HCT116 (cell line): ENCODE results near the gene RFXANK. TPM values are rescaled to one million over a fixed set of nuclear protein-coding genes. Genes with fewer than 3 reads are reported as not detected.
A peak's percentile ranks its signal among the peaks of the same experiment; 100 is the strongest.

Source experiments
- ATAC-seq: fragments of 200-7000 bp; cut with Tn5 transposase; 2 replicates; pipeline ENCODE4 v1.9.1; 2020; ENCODE audit warnings: mild to moderate bottlenecking, moderate library complexity
- BruUV-seq: library from RNA; stranded (reverse); fragments of 400-500 nt; replicated peaks from 2 replicates; lab custom pipeline; 2021; lab: Mats Ljungman, UMichigan
- CTCF ChIA-PET: fragments of 300-600 bp; sonication (Branson Sonifier 250); formaldehyde crosslinking; loops from one replicate; lab custom pipeline; 2021; ENCODE audit warnings: antibody characterized with exemption; lab: Charles Lee
- POLR2A ChIA-PET: fragments of 300-600, 350-600 bp; sonication (Branson Sonifier 250); formaldehyde crosslinking; loops from one replicate; lab custom pipeline; 2021; ENCODE audit warnings: antibody characterized with exemption; lab: Charles Lee
- RAD21 ChIA-PET, 2 experiments: fragments of 300-600 bp; sonication (Branson Sonifier 250); formaldehyde crosslinking; loops; one replicate each; lab custom pipeline; 2023; ENCODE audit warnings: low total read pairs in 2 of 2; ENCODE audit not compliant: uncharacterized antibody in 2 of 2, unreplicated experiment in 2 of 2, low non-redundant PET in 1 of 2; lab: Charles Lee
- DNase-seq: peaks from one replicate; pipeline ENCODE4 v3.0.0-alpha.2; 2010; ENCODE audit warnings: low read depth, low spot score
- H2AFZ ChIP-seq: fragments of 200-600 bp; shearing (Covaris generic), sonication (generic); 2 replicates; pipeline ENCODE4 v1.6.1; 2017; ENCODE audit warnings: low read depth, mixed run types, mixed read lengths, antibody characterized with exemption, low read length; ENCODE audit not compliant: poor library complexity, severe bottlenecking
- H3K27ac ChIP-seq: 2 replicates; pipeline ENCODE4 v1.5.1; 2012; ENCODE audit warnings: low read depth, low read length
- H3K27me3 ChIP-seq: fragments of 200-600 bp; sonication (generic); 2 replicates; pipeline ENCODE4 v1.6.1; 2016; ENCODE audit warnings: mixed run types, low read length, mixed read lengths; ENCODE audit not compliant: insufficient read depth
- H3K36me3 ChIP-seq, 2 experiments: fragments of 200-500 bp in 1 of 2; fragments of 200-600 bp in 1 of 2; sonication (Bioruptor generic) in 1 of 2; sonication (generic) in 1 of 2; 2 replicates each; pipeline versions ENCODE4 v1.5.1 to v1.6.1; 2014 to 2016; ENCODE audit warnings: low read length in 2 of 2, inconsistent platforms in 1 of 2, mixed read lengths in 1 of 2, mixed run types in 1 of 2; ENCODE audit not compliant: insufficient read depth in 2 of 2, control insufficient read depth in 1 of 2
- H3K4me1 ChIP-seq, 2 experiments: fragments of 200-600 bp in 1 of 2; sonication (generic) in 1 of 2; 2 replicates each; pipeline versions ENCODE4 v1.5.1 to v1.6.1; 2012 to 2017; ENCODE audit warnings: low read length in 2 of 2, inconsistent platforms in 1 of 2, mild to moderate bottlenecking in 1 of 2, mixed read lengths in 1 of 2, mixed run types in 1 of 2, moderate library complexity in 1 of 2; ENCODE audit not compliant: insufficient read depth in 2 of 2, control insufficient read depth in 1 of 2
- H3K4me2 ChIP-seq: fragments of 200-600 bp; sonication (generic); 2 replicates; pipeline ENCODE4 v1.6.1; 2017; ENCODE audit warnings: mixed run types, low read length, mixed read lengths
- H3K4me3 ChIP-seq, 2 experiments: fragments of 200-600 bp in 1 of 2; sonication (generic) in 1 of 2; replicated peaks in 1 of 2; 2 replicates each; pipeline ENCODE4 v1.5.1; 2011 to 2016; ENCODE audit warnings: low read length in 2 of 2, control low read depth in 1 of 2, low read depth in 1 of 2, mild to moderate bottlenecking in 1 of 2, mixed read lengths in 1 of 2, mixed run types in 1 of 2
- H3K79me2 ChIP-seq: fragments of 200-600 bp; sonication (generic); 2 replicates; pipeline ENCODE4 v1.6.1; 2017; ENCODE audit warnings: mild to moderate bottlenecking, mixed run types, low read length, moderate library complexity, mixed read lengths; ENCODE audit not compliant: insufficient read depth
- H3K9ac ChIP-seq: fragments of 200-600 bp; sonication (generic); 2 replicates; pipeline ENCODE4 v1.6.1; 2016; ENCODE audit warnings: low read length, mixed read lengths
- H3K9me2 ChIP-seq: fragments of 200-600 bp; sonication (generic), shearing (Covaris generic); 2 replicates; pipeline ENCODE4 v1.6.1; 2017; ENCODE audit warnings: mixed run types, mild to moderate bottlenecking, moderate library complexity; ENCODE audit not compliant: insufficient read depth
- H3K9me3 ChIP-seq, 2 experiments: fragments of 200-500 bp in 1 of 2; fragments of 200-600 bp in 1 of 2; sonication (Bioruptor generic) in 1 of 2; sonication (generic) in 1 of 2; 2 replicates each; pipeline ENCODE4 v1.6.1; 2014 to 2017; ENCODE audit warnings: low read length in 2 of 2, mixed read lengths in 2 of 2, inconsistent platforms in 1 of 2, low read depth in 1 of 2, mild to moderate bottlenecking in 1 of 2, mixed run types in 1 of 2, moderate library complexity in 1 of 2; ENCODE audit not compliant: control insufficient read depth in 1 of 2, insufficient read depth in 1 of 2
- H4K20me1 ChIP-seq: fragments of 200-600 bp; sonication (generic), shearing (Covaris generic); 2 replicates; pipeline ENCODE4 v1.6.1; 2017; ENCODE audit warnings: mixed run types, mild to moderate bottlenecking, moderate library complexity; ENCODE audit not compliant: insufficient read depth
- EZH2 ChIP-seq: fragments of 200-600 bp; sonication (generic); IDR thresholded peaks from 2 replicates; pipeline ENCODE4 v1.6.1; 2017; ENCODE audit warnings: antibody characterized with exemption, mixed run types
- SP1 ChIP-seq: IDR thresholded peaks from 2 replicates; pipeline ENCODE4 v1.6.1; 2012; ENCODE audit warnings: low read depth
- SRF ChIP-seq: IDR thresholded peaks from 2 replicates; pipeline ENCODE4 v1.6.1; 2012; ENCODE audit warnings: low read depth
- ZNF274 ChIP-seq: fragments of 200-500 bp; sonication (Bioruptor generic); IDR thresholded peaks from 2 replicates; pipeline ENCODE4 v1.6.1; 2014; ENCODE audit warnings: mild to moderate bottlenecking, low read depth, low read length, inconsistent platforms
- intact Hi-C: fragments of 100-400 bp; cut with micrococcal nuclease; formaldehyde crosslinking; loops from 2 replicates; pipeline ENCODE4 v1.10.0; 2022
- total RNA-seq: library from RNA; stranded (reverse); gene quantifications from one replicate; pipeline ENCODE4 v1.2.1, GENCODE V29; 2021; ENCODE audit not compliant: unreplicated experiment
- TF ChIP-seq, protein P1 (sequence below), 3 experiments: fragments of 200-600 bp in 1 of 3; sonication (generic) in 1 of 3; IDR thresholded peaks in 2 of 3; conservative IDR thresholded peaks in 1 of 3; 2 replicates each; pipeline ENCODE4 v1.5.1; 2012 to 2017; ENCODE audit warnings: low read depth in 2 of 3, low read length in 2 of 3, antibody characterized with exemption in 1 of 3, borderline replicate concordance in 1 of 3, control low read depth in 1 of 3, mild to moderate bottlenecking in 1 of 3, mixed read lengths in 1 of 3, mixed run types in 1 of 3, moderate library complexity in 1 of 3; ENCODE audit not compliant: insufficient read depth in 1 of 3

RFXANK gene
- total RNA-seq, 1 experiment from 2014 or later: 78.9 TPM

DNA sequence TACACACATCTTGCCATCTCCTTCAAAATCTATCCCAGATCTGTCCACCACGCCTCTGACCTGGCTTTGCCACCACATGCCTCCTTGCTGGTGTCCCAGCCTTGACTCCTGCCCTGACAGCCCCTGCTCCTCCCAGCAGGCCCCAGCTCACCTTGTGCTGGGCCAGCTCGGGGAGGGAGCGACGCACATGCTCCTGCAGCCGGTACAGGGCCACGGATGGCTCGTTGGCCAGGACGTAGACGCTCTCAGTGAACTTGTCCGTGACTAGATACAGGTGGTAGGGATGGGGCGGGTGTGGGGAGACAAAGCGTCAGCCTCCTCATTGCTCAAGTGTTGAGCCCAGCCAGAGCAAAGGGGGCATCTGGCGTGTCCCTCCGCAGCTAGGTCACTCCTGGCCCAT, 5.3 kb upstream of the RFXANK start:
- TF ChIP-seq EZH2: no peak
- TF ChIP-seq, protein P1, sequence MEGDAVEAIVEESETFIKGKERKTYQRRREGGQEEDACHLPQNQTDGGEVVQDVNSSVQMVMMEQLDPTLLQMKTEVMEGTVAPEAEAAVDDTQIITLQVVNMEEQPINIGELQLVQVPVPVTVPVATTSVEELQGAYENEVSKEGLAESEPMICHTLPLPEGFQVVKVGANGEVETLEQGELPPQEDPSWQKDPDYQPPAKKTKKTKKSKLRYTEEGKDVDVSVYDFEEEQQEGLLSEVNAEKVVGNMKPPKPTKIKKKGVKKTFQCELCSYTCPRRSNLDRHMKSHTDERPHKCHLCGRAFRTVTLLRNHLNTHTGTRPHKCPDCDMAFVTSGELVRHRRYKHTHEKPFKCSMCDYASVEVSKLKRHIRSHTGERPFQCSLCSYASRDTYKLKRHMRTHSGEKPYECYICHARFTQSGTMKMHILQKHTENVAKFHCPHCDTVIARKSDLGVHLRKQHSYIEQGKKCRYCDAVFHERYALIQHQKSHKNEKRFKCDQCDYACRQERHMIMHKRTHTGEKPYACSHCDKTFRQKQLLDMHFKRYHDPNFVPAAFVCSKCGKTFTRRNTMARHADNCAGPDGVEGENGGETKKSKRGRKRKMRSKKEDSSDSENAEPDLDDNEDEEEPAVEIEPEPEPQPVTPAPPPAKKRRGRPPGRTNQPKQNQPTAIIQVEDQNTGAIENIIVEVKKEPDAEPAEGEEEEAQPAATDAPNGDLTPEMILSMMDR (IDR thresholded peaks at IDR 0.05 in 2 of 3, conservative IDR thresholded peaks at IDR 0.05 in 1 of 3; ENCODE audit: borderline replicate concordance in 1 of 3, insufficient read depth in 1 of 3, low read depth in 2 of 3, low read length in 2 of 3): 0 out of 6 replicates have a peak, but pooled peaks of 1 of the 3 experiments have one; percentile 1
- H3K9ac ChIP-seq: no peak overlapping the region
- no peak overlapping the region for H3K4me2 ChIP-seq
- H2AFZ ChIP-seq: no peak overlapping the region
- no peaks in the 10 kb centered on the region for H4K20me1 ChIP-seq
- no TSS peak for BruUV-seq
- no peaks in the 10 kb centered on the region for H3K9me2 ChIP-seq
- peaks cover 32% of the 10 kb centered on the region for H3K79me2 ChIP-seq
- CTCF ChIA-PET: no interaction called here
- no peak for ATAC-seq
- intact Hi-C loops: loop anchor here (2.0 kb wide), 1 partner anchor 156 kb away; no protein-coding TSS in a partner anchor
- POLR2A ChIA-PET: no interaction called here
- H3K36me3 ChIP-seq: peaks cover 0 to 12% of the 10 kb centered on the region in 2 experiments; a peak in 2 of 4 replicates
- RAD21 ChIA-PET: no interaction called here
- H3K27ac ChIP-seq: 0 out of 2 replicates have a peak overlapping the region, but pooled peaks have one; percentile 14
- H3K4me1 ChIP-seq: peaks cover 11 to 29% of the 10 kb centered on the region in 2 experiments
- no peaks in the 10 kb centered on the region for H3K27me3 ChIP-seq
- no peak for DNase-seq
- no peak overlapping the region for H3K4me3 ChIP-seq
- no peaks in the 10 kb centered on the region for H3K9me3 ChIP-seq

DNA sequence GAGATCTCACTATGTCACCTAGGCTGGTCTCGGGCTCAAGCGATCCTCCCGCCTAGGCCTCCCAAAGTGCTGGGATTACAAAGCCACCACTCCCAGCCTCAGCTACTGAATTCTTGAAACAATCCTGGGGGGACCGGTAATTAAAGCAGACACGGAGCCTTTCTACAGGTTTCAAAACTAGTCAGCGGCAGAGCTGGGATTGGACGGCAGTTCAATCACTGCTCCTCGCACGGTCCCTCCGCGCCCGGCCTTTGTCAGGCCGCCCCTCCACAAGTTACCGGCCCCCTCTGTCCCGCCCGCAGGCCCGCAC, 335 bp upstream of the RFXANK start:
- ATAC-seq: 0 out of 2 replicates have a peak, but pooled peaks have one; percentile 0
- RAD21 ChIA-PET: no interaction called here

More for the DNA sequence above, 335 bp upstream of the RFXANK start:
- H3K9me3 ChIP-seq: no peaks in the 10 kb centered on the region
- peak overlapping the region; percentile 98 for H3K9ac ChIP-seq
- H3K4me2 ChIP-seq: peak overlapping the region; percentile 98
- ChIA-PET CTCF (interaction anchor here (1.0 to 1.3 kb wide), 3 partner anchors 17 to 151 kb away, joined by 4 to 5 read pairs (median 4); no protein-coding TSS in a partner anchor), POLR2A (interaction anchor here (0.7 kb wide), 1 partner anchor 11 kb away, joined by 3 read pairs; the partner anchor contains the start of gene NR2C2AP)
- intact Hi-C loops: loop anchor here (1.0 kb wide), 1 partner anchor 12 kb away; the partner anchor contains the start of gene NR2C2AP
- H3K9me2 ChIP-seq: no peaks in the 10 kb centered on the region
- no TSS peak for BruUV-seq
- peaks cover 16 to 25% of the 10 kb centered on the region in 2 experiments; a peak in 3 of 4 replicates for H3K4me1 ChIP-seq
- peak overlapping the region; percentile 26 for H2AFZ ChIP-seq
- TF ChIP-seq SP1 (no peak), SRF (0 out of 2 replicates have a peak, but pooled peaks have one; percentile 32), ZNF274 (no peak)
- H4K20me1 ChIP-seq: no peaks in the 10 kb centered on the region
- H3K4me3 ChIP-seq: peak overlapping the region; percentile 98 to 99
- no peaks in the 10 kb centered on the region for H3K27me3 ChIP-seq
- peaks cover 41% of the 10 kb centered on the region for H3K79me2 ChIP-seq
- peaks cover 0 to under 1% of the 10 kb centered on the region in 2 experiments; a peak in 1 of 4 replicates for H3K36me3 ChIP-seq
- DNase-seq: no peak
- H3K27ac ChIP-seq: peak overlapping the region; percentile 94
